CD4-positive, alpha-beta memory T cell (primary cell): ENCODE results near the gene MS4A2. TPM values are rescaled to one million over a fixed set of nuclear protein-coding genes. Genes with fewer than 3 reads are reported as not detected.
"Not testable (repeated sequence)": the region's sequence is repeated elsewhere in the genome, so short reads cannot be mapped to it uniquely, and the experiment has no call there.

ENCODE experiments used
- CTCF ChIA-PET: fragments of 350-600 bp; sonication (Branson Sonifier 250); formaldehyde crosslinking; loops from one replicate; lab custom pipeline; 2021; ENCODE audit warnings: inconsistent platforms; ENCODE audit not compliant: partially characterized antibody; lab: Charles Lee
- POLR2A ChIA-PET: fragments of 350-600 bp; sonication (Branson Sonifier 250); formaldehyde crosslinking; loops from one replicate; lab custom pipeline; 2021; ENCODE audit not compliant: partially characterized antibody; lab: Charles Lee
- DNase-seq, 5 donors: peaks; one replicate each; pipeline versions ENCODE4 v3.0.0 to v3.0.0-alpha.2; 2020 to 2022; ENCODE audit warnings: mixed read lengths in 1 of 5
- H3K27ac ChIP-seq: one replicate; pipeline ENCODE4 v1.7.0; 2013; ENCODE audit warnings: low read depth, low read length
- H3K27me3 ChIP-seq: 2 replicates; pipeline ENCODE4 v1.7.0; 2013; ENCODE audit warnings: mild to moderate bottlenecking, low read length, moderate library complexity; ENCODE audit not compliant: insufficient read depth
- H3K36me3 ChIP-seq: 2 replicates; pipeline ENCODE4 v1.7.0; 2013; ENCODE audit warnings: mild to moderate bottlenecking, low read length, moderate library complexity; ENCODE audit not compliant: insufficient read depth
- H3K4me1 ChIP-seq: 2 replicates; pipeline ENCODE4 v1.7.0; 2013; ENCODE audit warnings: mild to moderate bottlenecking, low read length, moderate library complexity; ENCODE audit not compliant: insufficient read depth
- H3K4me3 ChIP-seq, 2 donors: one replicate each; pipeline ENCODE4 v1.7.0; 2013; ENCODE audit warnings: low read length in 2 of 2, mild to moderate bottlenecking in 1 of 2
- H3K9me3 ChIP-seq, 2 donors: one replicate each; pipeline ENCODE4 v1.7.0; 2013; ENCODE audit warnings: low read length in 2 of 2, control low read depth in 1 of 2; ENCODE audit not compliant: control insufficient read depth in 1 of 2
- H3K27ac Mint-ChIP-seq, 7 donors: one replicate each; pipeline ENCODE4 v1.8.0; 2020 to 2021; ENCODE audit warnings: mixed read lengths in 7 of 7, mild to moderate bottlenecking in 6 of 7, inconsistent platforms in 3 of 7, moderate library complexity in 3 of 7
- H3K27me3 Mint-ChIP-seq, 2 donors: one replicate each; pipeline ENCODE4 v1.8.0; 2020 to 2021; ENCODE audit warnings: mixed read lengths in 2 of 2
- H3K36me3 Mint-ChIP-seq, 2 donors: one replicate each; pipeline ENCODE4 v1.8.0; 2020 to 2021; ENCODE audit warnings: mixed read lengths in 2 of 2, inconsistent platforms in 1 of 2, mild to moderate bottlenecking in 1 of 2
- H3K4me1 Mint-ChIP-seq, 4 donors: one replicate each; pipeline ENCODE4 v1.8.0; 2020 to 2021; ENCODE audit warnings: mixed read lengths in 4 of 4, mild to moderate bottlenecking in 1 of 4
- H3K4me3 Mint-ChIP-seq, 8 donors: one replicate each; pipeline ENCODE4 v1.8.0; 2020 to 2021; ENCODE audit warnings: mixed read lengths in 8 of 8, mild to moderate bottlenecking in 7 of 8, moderate library complexity in 6 of 8, inconsistent platforms in 3 of 8
- H3K9me3 Mint-ChIP-seq, 8 donors: one replicate each; pipeline ENCODE4 v1.8.0; 2020 to 2021; ENCODE audit warnings: mixed read lengths in 8 of 8, mild to moderate bottlenecking in 5 of 8, inconsistent platforms in 3 of 8, moderate library complexity in 1 of 8
- intact Hi-C: fragments of 100-400 bp; cut with micrococcal nuclease; formaldehyde crosslinking; loops from one replicate; pipeline ENCODE4 v1.15.1; 2023
- polyA plus RNA-seq, 2 donors: library from polyadenylated mRNA; unstranded; fragments of 300-500 nt; fragmentation: Illumina TruSeq; gene quantifications; one replicate each; pipeline ENCODE4 v1.2.3, GENCODE V29; 2021
- total RNA-seq, 2 experiments: library from RNA; stranded (reverse); gene quantifications; one replicate each; pipeline ENCODE4 v1.2.3, GENCODE V29; 2021

MS4A2 gene
- total and polyA plus RNA-seq, 4 experiments from 2014 or later = not detected

- ChIA-PET POLR2A (no interaction called here), CTCF (no interaction called here)
- no peaks in the 10 kb centered on the region for H3K4me1 ChIP-seq
- no peak overlapping the region for H3K4me3 ChIP-seq
- intact Hi-C loops = no loop called here
- Mint-ChIP-seq H3K4me1 (no peaks in the 10 kb centered on the region), H3K36me3 (no peaks in the 10 kb centered on the region), H3K4me3 (no peak overlapping the region), H3K9me3 (no peaks in the 10 kb centered on the region), H3K27me3 (peaks cover 0 to 7% of the 10 kb centered on the region in 2 donors), H3K27ac (no peak overlapping the region)
- no peaks in the 10 kb centered on the region for H3K9me3 ChIP-seq
- DNase-seq = no peak
- no peaks in the 10 kb centered on the region for H3K27me3 ChIP-seq
- no peak overlapping the region for H3K27ac ChIP-seq
- no peaks in the 10 kb centered on the region for H3K36me3 ChIP-seq
Measured at GRCh38 chr11:60121264-60121663, 32.8 kb downstream of the MS4A2 start.

DNA sequence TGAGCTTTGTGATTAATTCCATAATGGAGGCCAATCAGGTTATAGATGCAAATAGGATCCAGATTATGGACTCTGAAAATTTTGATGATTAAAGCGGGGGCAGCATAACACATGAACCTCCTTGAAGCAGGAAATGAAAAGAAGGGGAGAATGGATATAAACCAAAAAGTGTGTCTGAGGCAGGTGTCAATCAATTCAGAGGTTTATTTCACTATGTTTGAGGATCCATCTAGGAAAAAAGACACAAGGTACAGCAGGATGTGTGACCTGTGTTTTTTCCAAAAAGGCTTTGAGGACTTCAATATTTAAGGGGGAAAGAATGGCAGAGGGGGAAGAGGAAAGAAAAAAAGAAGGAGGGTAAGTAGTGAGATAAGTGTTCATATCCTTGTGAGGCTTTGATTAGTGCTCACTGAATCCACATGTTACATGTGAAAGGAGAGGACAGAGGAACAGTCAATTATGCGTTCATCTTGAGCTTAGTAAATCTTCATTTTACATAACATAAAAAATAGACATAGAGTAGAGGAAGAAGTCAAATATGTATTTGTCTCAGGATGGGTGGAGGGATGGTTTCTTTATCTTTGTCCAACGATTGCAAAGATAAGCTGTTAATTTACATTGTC is 34.1 kb downstream of the MS4A2 start:
- no peaks in the 10 kb centered on the region for H3K4me1 Mint-ChIP-seq
- peaks cover 0 to 3% (median 0%) of the 10 kb centered on the region in 8 donors for H3K9me3 Mint-ChIP-seq
- H3K36me3 Mint-ChIP-seq = no peaks in the 10 kb centered on the region

DNA sequence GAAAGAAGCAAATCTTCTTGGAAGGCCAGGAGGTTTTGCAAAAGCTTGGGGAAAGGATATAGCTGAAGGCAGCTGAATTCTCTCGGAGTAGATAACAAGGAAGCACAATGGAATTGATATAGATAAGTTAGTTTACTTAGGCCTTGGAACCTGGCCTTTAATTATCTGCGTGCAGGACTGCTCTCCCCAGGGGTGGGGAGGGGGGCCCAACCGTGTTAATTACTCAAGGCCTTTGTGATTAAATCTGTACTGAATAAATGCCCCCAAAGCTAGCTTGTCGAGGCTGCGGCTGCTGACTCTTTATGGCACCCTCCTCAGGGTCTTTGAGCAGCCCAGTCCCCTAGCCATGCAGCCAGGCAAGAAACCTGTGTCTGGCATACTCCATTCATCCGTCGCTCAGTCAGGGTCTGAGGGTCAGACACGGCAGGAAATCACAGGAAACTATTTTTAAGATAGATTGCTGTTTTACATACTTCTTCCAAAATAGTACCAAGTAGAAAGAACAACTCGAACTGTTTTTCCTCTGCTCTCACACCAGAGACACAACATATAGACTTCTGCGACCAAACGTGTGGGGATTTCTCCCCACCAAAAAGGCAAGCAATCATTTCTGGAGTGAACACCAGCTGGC is 36.5 kb downstream of the MS4A2 start:
- ChIA-PET CTCF (no interaction called here), POLR2A (no interaction called here)
- intact Hi-C loops = no loop called here
- Mint-ChIP-seq H3K4me1 (no peaks in the 10 kb centered on the region), H3K4me3 (no peak overlapping the region), H3K9me3 (peaks cover 0 to 3% (median 0%) of the 10 kb centered on the region in 8 donors), H3K36me3 (no peaks in the 10 kb centered on the region), H3K27me3 (peaks cover 0 to 6% of the 10 kb centered on the region in 2 donors), H3K27ac (no peak overlapping the region)
- Histone ChIP-seq H3K4me3 (no peak overlapping the region), H3K4me1 (no peaks in the 10 kb centered on the region), H3K27me3 (no peaks in the 10 kb centered on the region), H3K9me3 (no peaks in the 10 kb centered on the region), H3K36me3 (no peaks in the 10 kb centered on the region), H3K27ac (no peak overlapping the region)
- no peak for DNase-seq

More for the DNA sequence above, 34.1 kb downstream of the MS4A2 start:
- Histone ChIP-seq H3K27ac (no peak overlapping the region), H3K36me3 (no peaks in the 10 kb centered on the region), H3K9me3 (no peaks in the 10 kb centered on the region), H3K27me3 (no peaks in the 10 kb centered on the region), H3K4me3 (no peak overlapping the region), H3K4me1 (no peaks in the 10 kb centered on the region)
- no peak for DNase-seq
- Mint-ChIP-seq H3K27me3 (peaks cover 0 to 6% of the 10 kb centered on the region in 2 donors), H3K4me3 (no peak overlapping the region), H3K27ac (no peak overlapping the region)
- CTCF ChIA-PET = no interaction called here
- POLR2A ChIA-PET = no interaction called here
- intact Hi-C loops = no loop called here

DNA sequence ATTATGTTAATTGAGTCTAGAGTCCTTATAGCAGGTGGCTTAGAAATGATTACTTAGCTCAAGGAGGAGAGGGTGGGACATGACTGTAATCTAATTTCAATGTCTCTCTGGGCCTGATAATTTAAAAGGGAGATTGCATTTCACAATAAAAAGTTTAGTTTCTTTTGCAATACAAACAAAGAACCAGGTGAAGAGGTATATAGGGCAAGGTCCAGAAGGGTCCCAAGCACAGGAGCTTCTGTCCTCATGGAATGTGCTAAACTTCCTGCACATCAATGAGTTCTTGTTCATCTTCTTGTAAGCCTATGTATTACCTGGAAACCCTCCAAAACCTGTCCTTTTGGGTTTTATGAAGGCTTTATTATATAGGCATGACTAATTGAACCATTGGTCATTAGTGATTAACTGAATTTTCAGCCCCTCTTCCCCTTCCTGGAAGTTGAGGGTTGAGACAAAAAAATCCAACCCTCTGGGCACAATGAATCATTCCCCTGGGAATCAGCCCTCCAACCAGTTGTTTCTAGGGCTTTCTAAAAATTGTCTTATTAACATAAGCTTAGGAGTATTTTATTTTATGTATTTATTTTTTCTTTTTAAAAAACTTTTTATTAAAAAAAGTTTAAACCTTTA is 37.6 kb downstream of the MS4A2 start:
- no peaks in the 10 kb centered on the region for H3K36me3 ChIP-seq
- Mint-ChIP-seq H3K27me3 (peaks cover 0 to 4% of the 10 kb centered on the region in 2 donors), H3K27ac (no peak overlapping the region), H3K4me1 (no peaks in the 10 kb centered on the region), H3K4me3 (no peak overlapping the region), H3K9me3 (peaks cover 0 to 3% (median 0%) of the 10 kb centered on the region in 8 donors), H3K36me3 (no peaks in the 10 kb centered on the region)
- H3K4me3 ChIP-seq = no peak overlapping the region
- no peak overlapping the region for H3K27ac ChIP-seq
- H3K9me3 ChIP-seq = no peaks in the 10 kb centered on the region
- no peak for DNase-seq
- no peaks in the 10 kb centered on the region for H3K4me1 ChIP-seq
- H3K27me3 ChIP-seq = no peaks in the 10 kb centered on the region
- ChIA-PET CTCF (no interaction called here), POLR2A (no interaction called here)
- intact Hi-C loops = no loop called here

- H3K9me3 ChIP-seq = no peaks in the 10 kb centered on the region
- Mint-ChIP-seq H3K9me3 (peaks cover 0 to 3% (median 0%) of the 10 kb centered on the region in 8 donors), H3K4me1 (no peaks in the 10 kb centered on the region), H3K27me3 (peaks cover 0 to 6% of the 10 kb centered on the region in 2 donors), H3K27ac (no peak overlapping the region), H3K4me3 (no peak overlapping the region), H3K36me3 (no peaks in the 10 kb centered on the region)
- H3K27me3 ChIP-seq = no peaks in the 10 kb centered on the region
- DNase-seq = no peak
- intact Hi-C loops = no loop called here
- no peak overlapping the region for H3K4me3 ChIP-seq
- ChIA-PET CTCF (no interaction called here), POLR2A (no interaction called here)
- H3K4me1 ChIP-seq = no peaks in the 10 kb centered on the region
- no peak overlapping the region for H3K27ac ChIP-seq
- no peaks in the 10 kb centered on the region for H3K36me3 ChIP-seq
Measured at GRCh38 chr11:60127311-60127811, 38.9 kb downstream of the MS4A2 start.

DNA sequence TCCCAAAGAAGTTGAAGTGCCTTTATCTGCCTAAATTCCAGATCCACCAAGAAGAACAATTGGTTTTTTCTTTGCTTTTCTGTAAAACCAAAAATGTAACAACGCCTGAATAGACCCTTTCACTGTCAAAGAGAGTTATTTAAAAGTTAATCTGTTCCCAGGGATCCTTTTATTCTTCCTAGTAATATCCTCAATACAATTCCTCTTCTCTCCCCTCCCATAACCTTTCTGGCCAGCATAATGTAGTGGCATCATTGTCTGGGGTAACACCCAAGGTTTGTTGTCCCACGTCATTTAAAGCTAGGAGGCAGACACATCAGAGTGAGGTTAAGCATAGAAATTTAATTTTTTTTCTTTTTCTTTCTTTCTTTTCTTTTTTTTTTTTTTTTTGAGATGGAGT is 39.9 kb downstream of the MS4A2 start:
- intact Hi-C loops = no loop called here
- POLR2A ChIA-PET = no interaction called here
- H3K27ac Mint-ChIP-seq = no peak overlapping the region
- H3K9me3 Mint-ChIP-seq = peaks cover 0 to 3% (median under 1%) of the 10 kb centered on the region in 8 donors
- H3K36me3 Mint-ChIP-seq = no peaks in the 10 kb centered on the region
- Histone ChIP-seq H3K4me3 (no peak overlapping the region), H3K4me1 (no peaks in the 10 kb centered on the region), H3K27me3 (no peaks in the 10 kb centered on the region), H3K9me3 (no peaks in the 10 kb centered on the region), H3K27ac (no peak overlapping the region), H3K36me3 (no peaks in the 10 kb centered on the region)
- no peak for DNase-seq
- H3K27me3 Mint-ChIP-seq = peaks cover 2 to 9% of the 10 kb centered on the region in 2 donors
- CTCF ChIA-PET = no interaction called here
- H3K4me3 Mint-ChIP-seq = no peak overlapping the region
- no peaks in the 10 kb centered on the region for H3K4me1 Mint-ChIP-seq

DNA sequence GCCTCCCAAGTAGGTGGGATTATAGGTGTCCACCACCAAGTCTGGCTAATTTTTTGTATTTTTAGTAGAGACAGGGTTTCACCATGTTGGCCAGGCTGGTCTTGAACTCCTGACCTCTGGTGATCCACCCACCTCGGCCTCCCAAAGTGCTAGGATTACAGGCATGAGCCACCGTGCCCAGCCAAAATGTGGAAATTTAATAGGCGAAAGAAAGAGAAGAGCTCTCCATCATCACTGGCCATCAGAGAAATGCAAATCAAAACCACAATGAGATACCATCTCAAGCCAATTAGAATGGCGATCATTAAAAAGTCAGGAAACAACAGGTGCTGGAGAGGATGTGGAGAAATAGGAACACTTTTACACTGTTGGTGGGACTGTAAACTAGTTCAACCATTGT is 40.4 kb downstream of the MS4A2 start:
- H3K36me3 Mint-ChIP-seq, H3K27ac Mint-ChIP-seq, H3K36me3 ChIP-seq, H3K4me3 Mint-ChIP-seq, H3K27ac ChIP-seq, POLR2A ChIA-PET, H3K9me3 Mint-ChIP-seq, H3K27me3 ChIP-seq, H3K9me3 ChIP-seq, intact Hi-C loops, H3K4me1 Mint-ChIP-seq, DNase-seq, CTCF ChIA-PET, H3K4me3 ChIP-seq, H3K4me1 ChIP-seq: not testable (repeated sequence)
- peaks cover 2 to 11% of the 10 kb centered on the region in 2 donors for H3K27me3 Mint-ChIP-seq
